ENCODE measurements around the gene TARS3. TPM values are rescaled to one million over a fixed set of nuclear protein-coding genes. Genes with fewer than 3 reads are reported as not detected.

Gene TARS3
- total RNA-seq, 1 experiment from 2014 or later, result 9.2 TPM

DNA sequence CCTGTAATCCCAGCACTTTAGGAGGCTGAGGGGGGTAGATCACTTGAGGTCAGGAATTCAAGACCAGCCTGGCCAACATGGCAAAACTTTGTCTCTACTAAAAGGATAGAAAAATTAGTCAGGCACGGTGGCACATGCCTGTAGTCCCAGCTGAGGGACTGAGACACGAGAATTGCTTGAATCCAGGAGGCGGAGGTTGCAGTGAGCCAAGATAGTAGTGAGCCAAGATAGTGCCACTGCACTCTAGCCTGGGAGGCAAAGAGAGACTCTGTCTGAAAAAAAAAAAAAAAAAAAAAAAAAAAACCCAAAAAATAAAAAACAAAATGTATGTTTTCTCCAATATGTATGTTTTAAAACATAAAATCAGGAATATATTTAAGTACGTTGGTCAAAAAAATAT, 16.3 kb downstream of the TARS3 start:
- DNase-seq (ENCODE audit: extremely low read depth, low read depth), result no peak

DNA sequence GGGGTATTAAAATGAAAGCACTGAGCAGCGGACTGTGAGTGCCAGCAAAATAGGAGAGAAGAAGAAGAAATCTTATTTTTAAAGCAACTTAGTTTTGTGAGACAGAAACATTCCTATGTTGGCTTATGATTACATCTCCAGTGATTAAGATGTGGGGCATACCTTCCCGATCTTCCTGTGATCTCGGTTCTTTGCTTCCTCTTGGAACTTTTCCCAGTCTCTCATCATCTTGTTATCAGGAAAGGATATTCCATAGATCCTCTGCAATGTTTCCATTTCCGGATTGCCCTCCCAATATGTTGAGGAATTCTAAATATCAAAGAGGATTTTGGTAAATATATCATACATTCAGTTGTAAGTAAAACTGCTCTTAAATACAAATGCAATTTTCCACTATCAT, 22.2 kb downstream of the TARS3 start:
- DNase-seq (ENCODE audit: extremely low read depth, low read depth), result no peak

DNA sequence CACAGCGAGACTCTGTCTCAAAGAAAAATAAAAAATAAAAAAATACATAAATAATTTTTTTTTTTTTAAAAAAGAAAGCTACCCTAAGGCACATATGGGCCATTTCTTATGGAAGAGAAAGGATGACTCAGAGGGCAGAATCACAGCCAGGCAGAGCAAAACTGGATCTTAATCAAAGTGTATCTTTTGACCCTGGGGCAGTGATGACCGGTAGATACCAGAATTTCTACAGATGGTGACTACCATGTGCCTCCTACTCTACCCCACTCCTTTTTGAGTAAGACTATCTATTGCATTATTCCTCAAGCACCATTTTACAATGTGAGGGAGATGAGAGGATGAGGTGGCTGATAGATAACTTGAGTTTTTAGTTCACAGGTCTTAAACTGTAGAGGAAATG, 26.0 kb downstream of the TARS3 start:
- DNase-seq (ENCODE audit: extremely low read depth, low read depth), result no peak

DNA sequence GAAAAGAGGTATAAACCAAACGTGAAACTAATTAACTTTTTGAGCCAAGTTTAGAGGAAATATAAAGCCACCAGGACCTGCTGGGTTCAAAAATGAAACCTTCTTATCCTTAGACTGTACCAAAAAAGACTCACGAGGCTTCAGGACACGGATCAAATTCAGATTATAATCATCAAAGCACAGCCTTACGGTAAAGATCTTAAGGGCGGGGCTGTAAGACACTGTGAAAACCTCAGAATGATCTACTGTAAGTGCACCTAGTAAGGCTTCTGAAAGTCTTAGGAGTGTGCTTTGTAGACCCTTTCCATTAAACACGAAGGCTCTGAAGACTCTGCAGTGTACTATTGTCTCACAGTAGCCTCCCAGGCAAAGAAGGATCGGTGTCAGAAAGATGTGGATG, 26.8 kb downstream of the TARS3 start:
- DNase-seq (ENCODE audit: extremely low read depth, low read depth), result no peak

DNA sequence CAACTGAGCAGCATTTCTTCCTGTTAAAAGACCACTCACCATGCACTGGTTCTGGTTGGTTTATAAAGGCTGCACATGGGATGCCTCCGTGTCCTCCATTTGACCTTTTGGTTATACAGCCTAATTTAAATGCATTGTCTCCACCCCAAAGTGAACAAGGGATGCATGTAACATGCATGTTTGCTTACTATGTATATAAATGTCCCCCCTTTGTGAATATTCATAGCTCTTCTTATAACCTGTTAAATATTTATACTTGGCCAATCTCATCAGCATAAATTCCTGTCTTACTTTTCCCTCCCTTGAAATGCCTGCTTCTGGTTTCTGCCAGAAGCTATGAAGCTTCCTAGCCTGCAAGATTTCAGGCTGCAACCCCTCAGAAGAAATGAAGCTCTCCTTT, 27.4 kb downstream of the TARS3 start:
- no peak for DNase-seq (ENCODE audit: extremely low read depth, low read depth)

DNA sequence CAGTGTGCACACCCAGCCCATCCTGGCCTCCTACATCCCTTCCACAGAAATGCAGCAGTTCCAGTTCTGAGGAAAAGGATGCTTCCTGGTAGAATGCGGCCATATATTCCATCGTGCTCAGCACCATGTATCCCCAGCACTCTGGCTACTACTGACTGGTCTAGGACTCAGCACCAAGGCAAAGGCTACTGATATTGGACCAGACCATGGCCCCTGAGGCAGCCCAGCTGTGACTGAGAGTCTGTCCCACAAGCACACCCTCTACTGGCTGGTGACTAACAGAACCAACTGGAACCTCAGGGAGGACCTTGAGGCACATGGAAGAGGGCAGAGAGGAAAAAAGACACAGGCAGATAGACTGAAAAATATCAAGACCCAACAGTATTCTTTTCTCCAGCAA, 30.0 kb downstream of the TARS3 start:
- no peak for DNase-seq (ENCODE audit: extremely low read depth, low read depth)

DNA sequence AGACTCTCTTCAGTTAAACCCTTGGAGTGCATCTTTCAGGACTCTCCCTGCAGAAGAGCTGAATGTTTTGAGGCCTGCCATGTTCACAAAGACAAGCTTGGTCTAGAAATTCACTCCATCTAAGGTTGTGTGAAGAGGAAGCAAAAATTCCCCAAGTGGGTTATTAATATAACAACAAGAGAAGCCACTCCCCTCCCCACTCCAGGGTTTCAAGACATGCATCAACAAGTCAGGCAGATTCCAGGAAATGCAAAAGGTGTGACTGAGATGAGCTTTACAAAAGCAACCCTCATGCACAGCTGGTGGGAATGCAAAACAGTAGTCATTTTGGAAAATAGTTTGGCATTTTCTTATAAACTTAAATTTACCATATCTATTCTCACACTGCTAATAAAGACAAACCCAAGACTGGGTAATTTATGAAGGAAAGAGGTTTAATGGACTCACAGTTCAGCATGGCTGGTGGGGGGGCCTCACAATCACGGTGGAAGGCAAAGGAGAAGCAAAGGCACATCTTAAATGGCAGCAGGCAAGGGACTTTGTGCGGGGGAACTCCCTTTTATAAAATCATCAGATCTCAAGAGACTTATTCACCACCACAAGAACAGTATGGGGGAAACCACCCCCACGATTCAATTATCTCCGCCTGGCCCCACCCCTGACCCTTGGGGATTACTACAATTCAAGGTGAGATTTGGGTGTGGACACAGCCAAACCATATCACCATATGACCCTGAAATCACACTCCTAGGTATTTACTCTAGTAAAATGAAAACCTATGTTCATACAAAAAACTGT, 31.3 kb downstream of the TARS3 start:
- DNase-seq (ENCODE audit: extremely low read depth, low read depth), result no peak

DNA sequence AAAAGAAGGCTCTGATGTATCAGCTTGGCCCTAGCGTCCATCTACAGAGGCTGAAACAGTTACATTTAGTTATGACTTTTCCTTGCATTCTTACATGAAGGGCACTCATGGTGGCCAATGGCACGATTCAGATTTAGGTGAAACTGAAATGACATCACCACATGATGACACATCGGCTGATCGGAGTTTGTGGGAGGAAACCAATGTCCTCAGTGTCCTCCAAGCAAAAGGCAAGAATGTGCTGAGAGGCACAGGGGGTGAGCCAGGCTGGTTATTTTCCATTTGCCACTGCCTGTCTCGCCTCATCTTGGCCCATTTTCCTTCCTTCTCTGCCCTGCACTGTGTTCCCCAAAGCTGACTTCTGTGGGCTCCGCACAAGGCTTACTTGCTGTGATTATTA, 34.4 kb downstream of the TARS3 start:
- DNase-seq (ENCODE audit: extremely low read depth, low read depth), result no peak

DNA sequence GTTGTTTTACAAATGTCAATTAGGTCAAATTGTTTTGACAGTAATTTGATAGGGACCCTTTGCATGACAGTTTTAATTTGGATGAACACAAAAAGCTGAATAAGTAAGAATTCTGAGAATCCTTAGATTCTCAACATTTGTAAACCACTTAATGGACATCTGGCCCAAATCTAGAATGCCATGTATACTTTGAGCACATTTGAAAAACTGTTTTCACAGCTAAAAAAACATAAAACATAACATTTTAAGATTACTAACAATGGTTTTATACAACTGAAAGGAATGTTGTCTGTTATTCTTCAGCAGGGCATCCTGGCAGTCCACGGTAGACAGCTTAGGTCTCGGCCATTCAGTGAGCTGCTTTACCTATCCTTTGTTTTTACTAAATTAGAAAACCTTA, 37.6 kb downstream of the TARS3 start:
- no peak for DNase-seq (ENCODE audit: extremely low read depth, low read depth)

DNA sequence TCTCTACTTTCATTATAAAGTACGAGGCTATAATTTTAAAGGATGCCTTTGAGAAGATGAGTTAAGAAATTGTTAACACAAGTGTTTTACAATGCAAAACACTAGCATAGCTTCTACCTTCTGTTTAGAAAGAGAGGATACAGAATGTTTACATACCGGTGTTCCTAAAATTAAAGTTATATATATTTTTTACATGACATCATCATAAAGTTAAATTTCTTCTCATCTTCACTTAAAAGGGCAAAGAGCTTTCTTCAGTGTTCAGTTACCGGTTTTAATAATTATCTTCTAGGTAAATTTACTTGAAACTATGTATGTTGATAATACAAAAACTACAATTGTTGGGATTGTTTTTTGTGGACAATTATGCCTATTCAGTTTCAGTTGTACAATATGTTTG, 39.4 kb downstream of the TARS3 start:
- DNase-seq (ENCODE audit: extremely low read depth, low read depth), result no peak

DNA sequence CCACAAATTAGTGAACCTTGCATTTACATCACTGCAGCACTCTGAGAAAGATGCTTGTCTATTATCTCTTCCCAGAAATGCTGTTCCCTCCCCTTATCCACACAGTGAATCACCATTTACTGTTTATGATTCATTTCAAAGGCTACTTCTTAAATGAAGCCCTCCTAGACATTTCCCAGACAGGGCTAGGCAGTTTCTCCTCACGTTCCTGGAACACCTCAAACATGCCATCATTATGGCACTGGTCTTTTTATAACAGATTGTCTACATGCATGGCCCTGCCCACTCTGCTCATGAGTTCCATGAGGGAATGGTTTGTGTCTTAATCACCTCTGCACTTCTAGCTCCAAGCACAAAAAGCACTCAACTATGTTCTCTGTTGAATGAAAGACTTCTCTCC, 39.9 kb downstream of the TARS3 start:
- DNase-seq (ENCODE audit: extremely low read depth, low read depth), result peak; percentile 9

DNA sequence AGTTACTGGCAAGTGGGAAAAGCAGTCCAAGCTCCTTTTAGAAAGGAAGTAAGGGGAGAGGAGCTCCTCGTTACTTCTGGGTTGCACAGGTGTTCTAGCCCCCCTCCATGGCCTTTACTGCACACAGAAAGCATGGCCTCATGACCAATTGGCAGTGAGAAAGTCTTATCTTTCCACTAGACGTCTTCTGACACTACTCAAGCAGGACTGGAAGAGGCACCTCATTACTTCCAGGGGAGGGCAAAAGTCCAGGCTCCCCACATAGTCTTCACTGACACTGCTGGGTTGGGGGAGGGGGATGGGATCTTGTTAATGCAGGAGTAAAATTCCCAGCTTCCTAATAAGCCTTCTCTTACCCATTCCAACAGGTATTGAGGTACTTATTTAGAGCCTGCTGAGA, 44.5 kb downstream of the TARS3 start:
- no peak for DNase-seq (ENCODE audit: extremely low read depth, low read depth)

DNA sequence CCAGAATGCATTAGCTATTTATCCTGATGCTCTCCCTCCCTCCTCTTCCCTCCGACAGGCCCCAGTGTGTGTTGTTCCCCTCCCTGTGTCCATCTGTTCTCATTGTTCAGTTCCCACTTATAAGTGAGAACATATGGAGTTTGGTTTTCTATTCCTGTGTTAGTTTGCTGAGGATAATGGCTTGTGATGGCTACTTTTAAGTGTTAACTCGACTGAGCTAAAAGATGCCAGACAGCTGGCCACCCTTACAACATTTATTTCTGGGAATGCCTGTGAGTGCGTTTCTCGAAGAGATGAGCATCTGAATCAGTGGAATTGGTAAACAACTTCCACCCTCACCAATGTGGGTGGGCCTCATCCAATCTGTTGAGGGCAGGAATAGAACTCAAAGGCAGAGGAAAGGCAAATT, 47.3 kb downstream of the TARS3 start:
- no peak for DNase-seq (ENCODE audit: extremely low read depth, low read depth)

DNA sequence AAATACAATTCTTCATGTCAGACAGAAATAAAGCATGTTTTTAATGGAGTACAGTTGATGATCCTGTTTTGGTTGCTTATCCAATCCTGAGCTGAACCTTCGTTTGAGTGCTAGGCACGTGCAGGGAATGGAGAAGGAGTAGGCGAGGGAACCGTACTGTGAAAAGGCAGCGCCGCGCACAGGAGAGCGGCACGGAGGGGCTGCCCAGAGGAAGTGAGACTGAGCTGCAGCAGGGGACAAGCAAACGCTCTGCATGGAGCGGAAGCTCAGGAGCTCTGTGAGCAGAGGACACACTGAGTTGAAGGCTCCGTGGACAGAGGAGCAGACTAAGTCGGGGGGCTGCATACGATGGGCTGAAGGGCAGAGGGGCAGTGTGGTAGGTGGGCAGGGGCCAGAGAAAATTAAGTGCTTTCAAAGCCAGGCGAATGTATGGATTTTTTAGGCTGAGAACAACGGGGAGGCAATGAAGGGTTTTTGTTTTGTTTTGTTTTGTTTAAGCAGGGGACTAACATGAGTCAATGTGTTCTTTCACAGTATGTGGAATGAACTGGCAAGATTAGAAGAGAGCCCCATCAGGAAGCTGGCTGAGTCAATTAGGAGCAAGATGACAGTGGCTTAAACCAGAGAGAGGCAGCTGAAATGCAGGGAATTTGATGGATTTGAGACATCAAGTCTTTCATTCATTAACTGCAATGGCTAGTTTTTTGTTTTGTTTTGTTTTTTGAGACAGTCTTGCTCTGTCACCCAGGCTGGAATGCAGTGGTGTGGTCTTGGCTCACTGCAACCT, 48.3 kb downstream of the TARS3 start:
- DNase-seq (ENCODE audit: extremely low read depth, low read depth), result no peak

DNA sequence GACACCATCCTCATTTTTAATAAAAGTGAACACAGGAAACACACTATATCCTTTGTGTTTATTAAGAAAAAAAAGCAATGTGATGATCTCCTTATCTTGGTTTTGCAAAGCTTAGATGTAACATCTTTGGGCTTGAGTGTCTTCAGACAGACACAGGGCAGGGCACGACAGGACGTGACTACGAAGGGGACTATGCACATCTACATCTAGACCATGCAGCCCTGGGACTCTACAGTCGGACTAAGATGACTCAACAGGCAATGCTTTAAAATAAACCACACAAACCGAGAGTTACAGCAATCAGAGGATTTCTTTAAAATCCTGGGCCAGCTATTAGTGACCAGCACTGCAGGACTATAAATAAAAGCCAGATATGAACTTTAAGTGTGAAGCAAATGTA, 49.3 kb downstream of the TARS3 start:
- no peak for DNase-seq (ENCODE audit: extremely low read depth, low read depth)

DNA sequence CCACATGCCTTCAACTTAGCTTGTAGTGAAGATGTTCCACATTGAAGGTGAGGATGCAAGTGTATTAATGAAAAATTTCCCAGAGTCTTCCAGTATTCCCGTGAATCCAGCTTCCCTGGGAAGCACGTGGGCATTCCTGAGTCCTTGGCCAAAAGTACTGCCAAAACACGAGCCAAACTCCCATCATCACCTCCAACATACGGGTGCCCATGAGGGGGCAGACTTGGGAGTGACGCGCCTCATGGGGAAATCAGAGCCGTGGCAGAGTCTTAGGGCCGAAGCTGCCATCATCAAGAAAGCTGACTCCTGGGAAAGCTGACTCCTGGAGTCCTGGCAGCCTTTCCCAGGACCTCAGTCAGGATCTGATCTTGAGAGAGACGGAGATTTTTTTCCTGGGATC, 52.0 kb downstream of the TARS3 start:
- no peak for DNase-seq (ENCODE audit: extremely low read depth, low read depth)

DNA sequence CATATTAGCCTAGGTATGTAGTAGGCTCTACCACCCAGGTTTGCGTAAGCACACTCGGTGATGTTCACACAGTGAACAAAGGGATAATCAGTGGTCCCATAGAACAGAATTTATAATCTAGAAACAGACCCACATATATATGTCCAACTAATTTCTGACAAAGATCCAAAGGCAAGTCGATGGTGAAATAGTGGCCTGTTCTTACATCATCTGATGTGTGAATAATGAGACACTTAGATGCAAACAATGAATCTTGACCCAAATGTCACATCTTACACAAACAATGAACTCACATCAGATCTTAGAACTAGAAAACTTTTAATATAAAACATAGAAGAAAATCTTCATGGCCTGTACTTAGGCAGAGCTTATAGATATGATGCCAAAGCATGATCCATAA, 54.5 kb downstream of the TARS3 start:
- DNase-seq (ENCODE audit: extremely low read depth, low read depth), result peak; percentile 18

DNA sequence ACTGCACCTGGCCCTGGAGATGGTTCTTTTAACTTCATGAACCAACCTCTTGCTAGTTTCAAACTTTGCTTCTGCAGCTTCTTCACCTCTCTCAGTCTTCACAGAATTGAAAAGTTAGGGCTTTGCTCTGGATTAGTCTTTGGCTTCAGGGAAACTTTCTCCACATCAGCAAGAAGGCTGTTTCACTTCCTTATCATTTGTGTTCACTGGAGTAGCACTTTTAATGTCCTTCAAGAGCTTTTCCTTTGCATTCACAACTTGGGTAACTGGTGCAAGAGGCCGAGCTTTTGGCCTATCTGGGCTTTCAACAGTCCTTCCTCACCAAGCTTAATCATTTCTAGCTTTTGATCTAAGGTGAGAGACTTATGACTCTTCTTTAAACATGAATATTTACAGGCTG, 56.4 kb downstream of the TARS3 start:
- no peak for DNase-seq (ENCODE audit: extremely low read depth, low read depth)

DNA sequence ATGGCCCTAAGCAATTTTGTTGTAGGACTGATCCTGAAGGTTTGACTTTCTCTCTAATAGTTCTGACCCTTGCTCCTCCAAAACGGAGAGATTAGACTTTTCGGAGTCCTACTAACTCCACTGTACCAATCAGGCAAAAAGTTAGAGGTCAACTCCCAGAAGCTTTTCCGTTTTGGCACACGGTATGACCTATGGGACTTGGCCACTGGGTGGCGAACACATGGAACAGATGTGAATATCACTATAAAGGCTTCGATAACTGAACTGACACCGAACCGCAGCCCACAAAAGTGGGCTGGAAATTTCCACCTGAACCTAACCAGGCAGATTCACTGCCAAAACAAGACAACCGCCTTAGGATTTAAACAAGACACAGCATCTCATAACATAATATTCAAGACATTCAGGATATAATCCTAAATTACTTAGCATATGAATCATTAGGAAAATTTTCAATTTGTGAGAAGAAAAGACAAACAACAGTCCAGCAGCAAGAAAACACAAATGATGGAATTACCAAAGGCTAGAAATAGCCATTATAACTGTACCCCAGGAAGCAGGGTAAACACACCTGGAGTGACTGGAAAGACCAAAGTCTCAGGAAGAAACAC, 59.9 kb downstream of the TARS3 start:
- no peak for DNase-seq (ENCODE audit: extremely low read depth, low read depth)

DNA sequence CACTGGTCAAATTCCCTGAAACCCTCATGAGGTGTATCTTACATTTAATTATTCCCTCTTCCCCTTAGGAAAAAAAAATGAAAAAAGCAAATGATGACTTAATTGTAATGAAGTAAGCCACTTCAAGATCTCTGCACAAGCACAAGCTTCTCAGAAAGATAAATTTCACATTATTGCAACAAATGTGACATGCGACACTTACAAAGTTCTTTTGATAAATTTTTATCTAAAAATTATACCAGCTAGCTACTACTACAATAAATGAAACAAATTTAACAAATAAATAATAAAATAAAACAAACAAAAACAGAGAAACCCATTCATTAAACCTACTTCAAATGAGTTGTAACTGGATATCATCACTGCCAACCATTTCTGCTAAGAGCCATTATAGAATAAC, 62.1 kb downstream of the TARS3 start:
- no peak for DNase-seq (ENCODE audit: extremely low read depth, low read depth)

DNA sequence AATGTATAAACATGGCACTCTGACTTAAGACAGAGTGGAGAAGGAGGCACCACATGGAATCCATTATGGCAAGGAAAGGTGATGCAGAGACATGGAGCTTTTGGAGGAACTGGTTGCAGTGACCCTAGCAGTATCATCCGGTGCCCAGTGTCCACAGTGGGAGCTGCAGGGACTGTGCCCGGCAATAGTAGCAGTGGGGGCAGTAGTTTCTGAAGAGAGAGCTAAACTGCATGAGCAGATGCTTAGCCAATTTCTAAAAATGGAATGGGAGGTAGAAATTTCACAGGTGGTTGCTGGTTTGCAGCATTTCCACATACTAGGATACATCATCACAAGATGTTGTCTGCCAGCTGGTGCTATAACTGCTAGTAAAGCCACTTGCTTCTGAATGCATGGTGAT, 64.3 kb downstream of the TARS3 start:
- no peak for DNase-seq (ENCODE audit: extremely low read depth, low read depth)
